LNCaP clone FGC (cell line): ENCODE results near the gene LBH.

Source experiments
- DNase-seq: peaks from one replicate; pipeline ENCODE4 v3.0.0-alpha.2; 2011; ENCODE audit warnings: low read depth
- H3K4me3 ChIP-seq: 2 replicates; pipeline ENCODE4 v1.5.1; 2011; ENCODE audit warnings: mild to moderate bottlenecking, low read depth, low read length, control low read depth
- TF ChIP-seq, protein P1 (sequence below): IDR thresholded peaks from 2 replicates; pipeline ENCODE4 v1.5.1; 2012; ENCODE audit warnings: mild to moderate bottlenecking; ENCODE audit not compliant: control insufficient read depth, insufficient read depth; ENCODE audit errors: extremely low read depth

Gene LBH

DNA sequence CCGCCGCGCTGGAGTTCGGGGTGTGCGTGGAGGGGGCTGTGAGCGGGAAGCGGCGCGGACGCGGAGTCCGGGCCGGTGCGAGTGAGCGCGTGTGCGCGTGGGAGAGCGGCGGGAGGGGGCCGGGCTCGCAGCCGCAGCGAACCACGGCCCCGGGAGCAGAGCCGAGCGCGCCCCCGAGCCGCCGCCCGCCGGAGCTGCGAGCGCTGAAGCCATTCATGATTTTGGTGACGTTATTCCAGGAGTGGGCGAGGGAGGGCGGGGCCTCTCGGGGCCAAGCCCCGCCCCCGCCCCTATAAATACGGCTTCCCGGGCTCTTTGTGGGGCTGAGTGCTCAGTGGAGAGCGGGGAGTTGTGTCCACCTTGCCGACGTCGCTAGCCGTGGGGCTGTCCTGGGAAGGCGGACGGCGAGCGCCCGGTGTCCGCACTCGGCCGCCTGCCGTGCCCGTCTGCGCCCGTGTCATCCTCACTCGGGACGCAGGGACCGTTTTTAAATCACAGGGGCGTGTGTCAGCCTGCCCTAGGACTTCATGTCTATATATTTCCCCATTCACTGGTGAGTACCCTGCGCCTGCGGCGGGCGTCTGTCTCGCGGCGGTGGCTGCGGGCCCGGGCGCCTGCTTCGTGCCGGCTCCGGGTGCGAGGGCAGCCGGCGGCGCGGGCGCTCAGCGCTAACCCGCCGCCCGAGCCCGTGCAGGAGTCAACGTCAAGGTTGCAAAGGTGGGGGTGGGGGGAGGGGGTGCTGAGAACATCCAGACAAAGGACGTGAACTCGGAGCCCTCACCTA, at the start of gene LBH:
Gene LBH (plus strand): TSS at position 323 of the 784 bp plus-strand sequence. CDS start 205 bp downstream, at position 528.
- DNase-seq, result no peak
- TF ChIP-seq, protein P1, sequence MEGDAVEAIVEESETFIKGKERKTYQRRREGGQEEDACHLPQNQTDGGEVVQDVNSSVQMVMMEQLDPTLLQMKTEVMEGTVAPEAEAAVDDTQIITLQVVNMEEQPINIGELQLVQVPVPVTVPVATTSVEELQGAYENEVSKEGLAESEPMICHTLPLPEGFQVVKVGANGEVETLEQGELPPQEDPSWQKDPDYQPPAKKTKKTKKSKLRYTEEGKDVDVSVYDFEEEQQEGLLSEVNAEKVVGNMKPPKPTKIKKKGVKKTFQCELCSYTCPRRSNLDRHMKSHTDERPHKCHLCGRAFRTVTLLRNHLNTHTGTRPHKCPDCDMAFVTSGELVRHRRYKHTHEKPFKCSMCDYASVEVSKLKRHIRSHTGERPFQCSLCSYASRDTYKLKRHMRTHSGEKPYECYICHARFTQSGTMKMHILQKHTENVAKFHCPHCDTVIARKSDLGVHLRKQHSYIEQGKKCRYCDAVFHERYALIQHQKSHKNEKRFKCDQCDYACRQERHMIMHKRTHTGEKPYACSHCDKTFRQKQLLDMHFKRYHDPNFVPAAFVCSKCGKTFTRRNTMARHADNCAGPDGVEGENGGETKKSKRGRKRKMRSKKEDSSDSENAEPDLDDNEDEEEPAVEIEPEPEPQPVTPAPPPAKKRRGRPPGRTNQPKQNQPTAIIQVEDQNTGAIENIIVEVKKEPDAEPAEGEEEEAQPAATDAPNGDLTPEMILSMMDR, result no peak
- H3K4me3 ChIP-seq, result peak within 1 kb of the TSS; percentile 48

- H3K4me3 ChIP-seq, result no peak overlapping the region
- TF ChIP-seq, protein P1, result no peak
- no peak for DNase-seq
These were observed 47.3 kb upstream of the LBH start for GRCh38 chr2:30184035-30184434.

DNA sequence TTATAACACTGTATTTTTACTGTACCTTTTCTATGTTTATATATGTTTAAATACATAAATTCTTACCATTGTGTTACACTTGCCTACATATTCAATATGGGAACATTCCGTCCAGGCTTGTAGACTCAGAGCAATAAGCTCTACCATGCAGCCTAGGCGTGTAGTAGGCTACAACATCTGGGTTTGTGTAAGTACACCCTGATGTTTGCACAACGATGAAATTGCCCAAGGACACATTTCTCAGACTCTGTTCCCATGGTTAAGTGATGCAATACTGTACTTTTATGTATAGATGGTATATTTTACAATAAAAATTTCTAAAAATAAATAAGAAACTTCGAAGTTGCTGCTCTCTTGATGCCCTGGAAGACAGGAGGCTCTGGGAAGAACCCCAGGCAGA, 46.2 kb upstream of the LBH start:
- DNase-seq, result peak; percentile 28
- TF ChIP-seq, protein P1, result no peak
- no peak overlapping the region for H3K4me3 ChIP-seq

GRCh38 chr2:30188292-30188691, 43.0 kb upstream of the LBH start:
- TF ChIP-seq, protein P1, result no peak
- H3K4me3 ChIP-seq, result no peak overlapping the region
- no peak for DNase-seq

- no peak overlapping the region for H3K4me3 ChIP-seq
- TF ChIP-seq, protein P1, result no peak
- DNase-seq, result no peak
These were observed 40.7 kb upstream of the LBH start for GRCh38 chr2:30190637-30191036.

- TF ChIP-seq, protein P1, result no peak
- no peak overlapping the region for H3K4me3 ChIP-seq
- DNase-seq, result no peak
These were observed 40.2 kb upstream of the LBH start for GRCh38 chr2:30191107-30191506.

GRCh38 chr2:30191819-30192271, 39.5 kb upstream of the LBH start:
- no peak overlapping the region for H3K4me3 ChIP-seq
- no peak for DNase-seq
- TF ChIP-seq, protein P1, result no peak
